Tibial nerve (tissue), 4 donors: ENCODE measurements around the gene MYOZ3.

Experiments used
- EP300 ChIP-seq, 2 donors: sonication (generic); formaldehyde crosslinking; IDR thresholded peaks; one replicate each; pipeline ENCODE4 v1.6.1; 2017; ENCODE audit warnings: antibody characterized with exemption in 2 of 2, mild to moderate bottlenecking in 1 of 2
- TF ChIP-seq, protein P1 (sequence below), 5 experiments: fragments of 200-600 bp in 3 of 5; fragments of 450-650 bp in 2 of 5; sonication (generic) in 3 of 5; IDR thresholded peaks; one replicate each; pipeline ENCODE4 v1.5.1; 2016 to 2019; ENCODE audit warnings: antibody characterized with exemption in 5 of 5, mild to moderate bottlenecking in 3 of 5, moderate library complexity in 2 of 5

DNA sequence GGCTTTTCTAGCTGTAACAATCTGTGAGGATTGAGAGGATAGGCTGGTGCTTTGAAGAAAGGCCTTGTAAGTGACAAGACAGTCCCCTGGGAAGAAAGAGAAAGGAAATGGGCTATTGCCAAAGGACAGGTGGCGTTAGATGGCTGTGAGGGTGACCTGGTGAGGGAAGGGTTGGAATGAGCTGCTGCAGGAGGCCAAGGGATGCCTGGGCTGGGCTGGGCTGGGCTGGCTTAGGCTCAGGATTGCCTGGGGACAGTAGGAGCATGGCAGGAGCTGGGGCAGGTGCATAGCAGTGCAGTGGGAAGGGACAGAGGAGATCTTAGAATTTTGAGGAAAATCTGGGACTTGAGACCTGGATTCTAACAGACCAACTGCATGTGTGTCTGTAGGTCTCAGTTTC, 9.7 kb upstream of the MYOZ3 start:
- no peak for TF ChIP-seq EP300 (IDR thresholded peaks at IDR 0.05)
- TF ChIP-seq, protein P1, sequence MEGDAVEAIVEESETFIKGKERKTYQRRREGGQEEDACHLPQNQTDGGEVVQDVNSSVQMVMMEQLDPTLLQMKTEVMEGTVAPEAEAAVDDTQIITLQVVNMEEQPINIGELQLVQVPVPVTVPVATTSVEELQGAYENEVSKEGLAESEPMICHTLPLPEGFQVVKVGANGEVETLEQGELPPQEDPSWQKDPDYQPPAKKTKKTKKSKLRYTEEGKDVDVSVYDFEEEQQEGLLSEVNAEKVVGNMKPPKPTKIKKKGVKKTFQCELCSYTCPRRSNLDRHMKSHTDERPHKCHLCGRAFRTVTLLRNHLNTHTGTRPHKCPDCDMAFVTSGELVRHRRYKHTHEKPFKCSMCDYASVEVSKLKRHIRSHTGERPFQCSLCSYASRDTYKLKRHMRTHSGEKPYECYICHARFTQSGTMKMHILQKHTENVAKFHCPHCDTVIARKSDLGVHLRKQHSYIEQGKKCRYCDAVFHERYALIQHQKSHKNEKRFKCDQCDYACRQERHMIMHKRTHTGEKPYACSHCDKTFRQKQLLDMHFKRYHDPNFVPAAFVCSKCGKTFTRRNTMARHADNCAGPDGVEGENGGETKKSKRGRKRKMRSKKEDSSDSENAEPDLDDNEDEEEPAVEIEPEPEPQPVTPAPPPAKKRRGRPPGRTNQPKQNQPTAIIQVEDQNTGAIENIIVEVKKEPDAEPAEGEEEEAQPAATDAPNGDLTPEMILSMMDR (IDR thresholded peaks at IDR 0.05): no peak
